K562 (cell line): ENCODE measurements around the gene CD300A. TPM values are rescaled to one million over a fixed set of nuclear protein-coding genes. Genes with fewer than 3 reads are reported as not detected.

Source experiments
- ATAC-seq: fragments of 200-7000 bp; cut with Tn5 transposase; 3 replicates; pipeline ENCODE4 v1.9.1; 2020; ENCODE audit warnings: moderate library complexity
- BruUV-seq: library from RNA; stranded (reverse); fragments of 400-500 nt; replicated peaks from 2 replicates; lab custom pipeline; 2021; lab: Mats Ljungman, UMichigan
- CTCF ChIA-PET: fragments of 300-600 bp; formaldehyde crosslinking; extraction: SDS; loops from one replicate; lab custom pipeline; 2021; ENCODE audit warnings: low intra/inter-chr PET ratio; lab: Yijun Ruan, JAX
- POLR2A ChIA-PET: fragments of 300-600, 350-650 bp; sonication (Branson Sonifier 250); formaldehyde crosslinking; extraction: SDS; loops from one replicate; lab custom pipeline; 2021; ENCODE audit warnings: antibody characterized with exemption, inconsistent platforms; lab: Yijun Ruan, JAX
- DNase-seq, 4 experiments: peaks; one replicate each; pipeline versions ENCODE4 v3.0.0 to v3.0.0-alpha.2; 2011 to 2018; ENCODE audit warnings: low spot score in 3 of 4, mixed read lengths in 3 of 4; ENCODE audit errors: extremely low read depth in 1 of 4
- FAIRE-seq: peaks from 2 replicates; lab custom pipeline; 2011; peaks lifted over from hg19 to GRCh38; lab: Jason Lieb, UNC
- H2AFZ ChIP-seq: 2 replicates; pipeline ENCODE4 v1.6.0; 2011; ENCODE audit warnings: low read depth, low read length, control low read depth, inconsistent platforms
- H3K27ac ChIP-seq: fragments of 200-600 bp; 3 replicates; pipeline ENCODE4 v1.8.0; 2011; ENCODE audit warnings: low read depth, mild to moderate bottlenecking, control low read depth, inconsistent platforms, low read length, moderate library complexity, mixed read lengths; ENCODE audit errors: extremely low read depth
- H3K27me3 ChIP-seq, 2 experiments: fragments of 300-600 bp in 1 of 2; 2 replicates in 1 of 2; 3 replicates in 1 of 2; pipeline versions ENCODE4 v1.6.0 to v1.8.0; 2011; ENCODE audit warnings: inconsistent platforms in 2 of 2, low read length in 2 of 2, mild to moderate bottlenecking in 1 of 2, mixed read lengths in 1 of 2, moderate library complexity in 1 of 2; ENCODE audit not compliant: control insufficient read depth in 2 of 2, insufficient read depth in 2 of 2
- H3K36me3 ChIP-seq: fragments of 300-600 bp; 3 replicates; pipeline ENCODE4 v1.8.0; 2011; ENCODE audit warnings: mild to moderate bottlenecking, low read length, inconsistent platforms; ENCODE audit not compliant: control insufficient read depth, insufficient read depth
- H3K4me1 ChIP-seq, 2 experiments: fragments of 200-600 bp in 1 of 2; replicated peaks in 1 of 2; 2 replicates in 1 of 2; 3 replicates in 1 of 2; pipeline versions ENCODE4 v1.5.1 to v1.8.0; 2011; ENCODE audit warnings: inconsistent platforms in 2 of 2, low read length in 2 of 2, mild to moderate bottlenecking in 1 of 2, mixed read lengths in 1 of 2, moderate library complexity in 1 of 2; ENCODE audit not compliant: control insufficient read depth in 2 of 2, insufficient read depth in 2 of 2
- H3K4me2 ChIP-seq: 2 replicates; pipeline ENCODE4 v1.6.1; 2011; ENCODE audit warnings: low read length, control low read depth, inconsistent platforms, mixed read lengths; ENCODE audit not compliant: insufficient read depth
- H3K4me3 ChIP-seq: fragments of 200-600 bp; sonication (generic), shearing (Covaris generic); 2 replicates; pipeline ENCODE4 v1.5.1; 2016; ENCODE audit warnings: control low read depth, inconsistent platforms
- H3K79me2 ChIP-seq: fragments of 200-600 bp; 3 replicates; pipeline ENCODE4 v1.8.0; 2011; ENCODE audit warnings: low read length, inconsistent platforms; ENCODE audit not compliant: control insufficient read depth, insufficient read depth
- H3K9ac ChIP-seq, 2 experiments: 2 replicates each; pipeline versions ENCODE4 v1.6.0 to v1.6.1; 2011; ENCODE audit warnings: low read depth in 2 of 2, low read length in 2 of 2, control low read depth in 1 of 2, inconsistent platforms in 1 of 2, mild to moderate bottlenecking in 1 of 2, mixed read lengths in 1 of 2; ENCODE audit not compliant: insufficient read depth in 1 of 2
- H3K9me1 ChIP-seq: one replicate; pipeline ENCODE4 v1.6.0; 2011; ENCODE audit warnings: inconsistent platforms, mild to moderate bottlenecking, low read length, moderate library complexity; ENCODE audit not compliant: control insufficient read depth, insufficient read depth
- H3K9me3 ChIP-seq: replicated peaks from 2 replicates; pipeline ENCODE4 v1.5.1; 2011; ENCODE audit warnings: low read depth, low read length, inconsistent platforms; ENCODE audit not compliant: control insufficient read depth, insufficient read depth
- H4K20me1 ChIP-seq: replicated peaks from 2 replicates; pipeline ENCODE4 v1.6.1; 2011; ENCODE audit warnings: low read length, inconsistent platforms, mixed read lengths; ENCODE audit not compliant: control insufficient read depth, insufficient read depth
- REST ChIP-seq, 2 experiments: fragments of 450-650 bp; formaldehyde crosslinking in 1 of 2; IDR thresholded peaks; 2 replicates each; pipeline versions ENCODE4 v1.4.0 to v1.6.1; 2014 to 2020; ENCODE audit warnings: mild to moderate bottlenecking in 2 of 2, borderline replicate concordance in 1 of 2, low read depth in 1 of 2
- TBP ChIP-seq: optimal IDR thresholded peaks from 2 replicates; pipeline ENCODE3; 2011; ENCODE audit warnings: low read depth, low read length, improper control_type of control experiment
- WGBS: fragments of 100-300 bp; shearing (Covaris generic); methylation state at CpG from one replicate; pipeline ENCODE4 v1.1.6; 2016; ENCODE audit warnings: low coverage, mixed read lengths; ENCODE audit not compliant: insufficient coverage; ENCODE audit errors: missing lambda C conversion rate; 5-methylcytosine and 5-hydroxymethylcytosine counted together
- in situ Hi-C: fragments of 300-500 bp; cut with MboI; formaldehyde crosslinking; loops from 4 replicates; pipeline ENCODE4 v1.15.0; 2018; ENCODE audit warnings: inconsistent platforms, mixed read lengths
- intact Hi-C: fragments of 100-400 bp; cut with micrococcal nuclease; formaldehyde crosslinking; loops from 2 replicates; pipeline ENCODE4 v1.14.2; 2022
- polyA plus RNA-seq, 8 experiments: library from polyadenylated mRNA; depleted of rRNA in 4 of 8; stranded (reverse) in 5 of 8; unstranded in 3 of 8; fragments of >200 nt; fragmentation: Nextera tagmentation in 2 of 8; fragmentation: Illumina TruSeq in 1 of 8; extraction: Ambion mirVana in 2 of 8; extraction: Trizol in 1 of 8; gene quantifications; 2 replicates each; pipeline versions ENCODE4 v1.2.1 to v1.2.3, GENCODE V29; 2011 to 2014; ENCODE audit warnings: inconsistent platforms in 1 of 8, missing spikeins in 1 of 8
- total RNA-seq, 7 experiments: library from RNA; depleted of rRNA in 6 of 7; stranded (reverse); fragments of >200 nt in 6 of 7; fragmentation: Illumina TruSeq in 2 of 7; extraction: Trizol in 2 of 7; gene quantifications; 2 replicates each; pipeline versions ENCODE4 v1.2.1 to v1.2.3, GENCODE V29; 2011 to 2021; ENCODE audit warnings: low replicate concordance in 1 of 7
- TF ChIP-seq, protein P1 (sequence below): fragments of 450-650 bp; formaldehyde crosslinking; IDR thresholded peaks from 2 replicates; pipeline ENCODE4 v1.4.0; 2020; ENCODE audit warnings: mild to moderate bottlenecking, moderate library complexity

CD300A gene
- total and polyA plus RNA-seq, 9 of the 15 experiments (the other 6 are each of a cell fraction or from before 2014, with no cell fraction given): 0.21 to 1.7 (median 0.41) TPM; not detected in 1

- DNase-seq (no peak), ATAC-seq (no peak), FAIRE-seq (no peak)
- Histone ChIP-seq H4K20me1 (no peaks in the 10 kb centered on the region), H3K4me2 (no peak overlapping the region), H3K9ac (no peak overlapping the region), H3K79me2 (no peaks in the 10 kb centered on the region), H3K27ac (no peak overlapping the region), H3K4me1 (peaks cover 0 to 5% of the 10 kb centered on the region in 2 experiments; a peak in 3 of 5 replicates), H3K9me3 (no peaks in the 10 kb centered on the region), H3K27me3 (peaks cover 3 to 69% of the 10 kb centered on the region in 2 experiments; a peak in 2 of 5 replicates), H3K9me1 (no peaks in the 10 kb centered on the region), H3K4me3 (no peak overlapping the region), H3K36me3 (no peaks in the 10 kb centered on the region), H2AFZ (no peak overlapping the region)
- CTCF ChIA-PET: no interaction called here
- no peak for TF ChIP-seq REST (IDR thresholded peaks at IDR 0.05; ENCODE audit: borderline replicate concordance)
- no peak for TF ChIP-seq REST (CRISPR knock-in tag; IDR thresholded peaks at IDR 0.05; ENCODE audit: low read depth)
- TF ChIP-seq, protein P1, sequence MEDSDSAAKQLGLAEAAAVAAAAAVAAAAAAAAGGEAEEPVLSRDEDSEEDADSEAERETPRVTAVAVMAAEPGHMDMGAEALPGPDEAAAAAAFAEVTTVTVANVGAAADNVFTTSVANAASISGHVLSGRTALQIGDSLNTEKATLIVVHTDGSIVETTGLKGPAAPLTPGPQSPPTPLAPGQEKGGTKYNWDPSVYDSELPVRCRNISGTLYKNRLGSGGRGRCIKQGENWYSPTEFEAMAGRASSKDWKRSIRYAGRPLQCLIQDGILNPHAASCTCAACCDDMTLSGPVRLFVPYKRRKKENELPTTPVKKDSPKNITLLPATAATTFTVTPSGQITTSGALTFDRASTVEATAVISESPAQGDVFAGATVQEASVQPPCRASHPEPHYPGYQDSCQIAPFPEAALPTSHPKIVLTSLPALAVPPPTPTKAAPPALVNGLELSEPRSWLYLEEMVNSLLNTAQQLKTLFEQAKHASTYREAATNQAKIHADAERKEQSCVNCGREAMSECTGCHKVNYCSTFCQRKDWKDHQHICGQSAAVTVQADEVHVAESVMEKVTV (CRISPR knock-in tag): no peak
- no peak for TF ChIP-seq TBP
- POLR2A ChIA-PET: interaction anchor here (1.5 to 2.0 kb wide), 2 partner anchors 10 to 99 kb away, joined by 3 to 6 read pairs; no protein-coding TSS in a partner anchor
- 1% methylated on average over 8 of the region's 8 CpGs for WGBS
- intact Hi-C loops: no loop called here
- in situ Hi-C loops: no loop called here
- no TSS peak for BruUV-seq
Observed at GRCh38 chr17:74480290-74480689, 13.9 kb downstream of the CD300A start.
